Measurements from ENCODE around the gene GJA3. TPM values are rescaled to one million over a fixed set of nuclear protein-coding genes. Genes with fewer than 3 reads are reported as not detected.

GJA3 gene
- total and polyA plus RNA-seq, 7 donors, result 0.01 to 0.06 TPM; not detected in 5

DNA sequence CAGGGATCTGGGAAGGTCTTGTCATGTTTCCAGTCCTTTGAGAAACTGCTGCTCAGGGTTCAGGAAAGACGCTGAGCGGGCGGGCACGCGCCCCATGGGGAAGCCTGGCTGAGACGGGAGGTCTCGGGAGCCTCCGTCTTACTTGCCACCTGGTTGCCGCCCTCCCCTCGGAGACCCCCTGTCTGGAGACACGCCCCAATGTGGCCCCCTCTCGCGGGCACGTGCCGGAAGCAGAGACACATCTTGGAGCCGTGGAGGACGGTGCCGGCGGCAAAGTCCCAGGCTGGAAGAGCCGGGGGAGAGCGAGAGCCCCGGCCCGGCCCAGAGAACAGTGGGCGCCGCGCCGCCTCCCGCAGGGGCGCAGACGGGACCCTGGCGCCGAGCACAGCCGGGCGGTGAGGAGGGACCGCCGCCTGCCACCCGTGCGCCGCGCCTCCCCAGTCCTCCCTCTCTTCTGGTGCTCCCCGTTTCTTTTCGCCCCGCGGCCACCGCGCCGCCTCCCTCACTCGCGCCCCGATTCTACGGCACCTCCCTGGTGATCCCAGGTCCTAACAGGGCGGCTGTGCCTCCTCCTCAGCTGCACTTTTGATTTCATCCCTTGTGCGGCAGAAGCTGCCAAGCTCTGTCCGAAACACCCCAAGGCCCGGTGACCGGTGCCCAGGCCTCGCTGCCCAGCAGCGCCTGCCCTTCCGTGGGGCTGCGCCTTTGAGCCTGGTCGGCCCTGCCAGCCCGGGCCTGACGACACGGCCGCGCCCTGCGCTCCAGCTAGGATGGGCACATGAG lies 16.4 kb upstream of the GJA3 start:
- Histone ChIP-seq H3K36me3 (ENCODE audit: insufficient read depth in 1 of 2, low read depth in 1 of 2) (no peaks in the 10 kb centered on the region), H3K9me3 (no peaks in the 10 kb centered on the region), H3K27me3 (ENCODE audit: insufficient read depth in 3 of 3, low read length in 2 of 3) (peaks cover 0 to 74% (median 17%) of the 10 kb centered on the region in 3 donors), H3K4me3 (peak overlapping the region; percentile 37), H3K27ac (no peak overlapping the region), H3K4me1 (no peaks in the 10 kb centered on the region)
- WGBS, 3 donors, result 29 to 40% (median 35%) methylated on average over 49 to 67 of the region's 67 CpGs
- ATAC-seq (peak in 1 of 4 donors; percentile 33), DNase-seq (no peak)
- intact Hi-C loops (cut with DNase I), result loop anchor here in 1 of 2 donors (10.0 kb wide), 1 partner anchor 748 kb away; no protein-coding TSS in a partner anchor
- TF ChIP-seq, protein P1, sequence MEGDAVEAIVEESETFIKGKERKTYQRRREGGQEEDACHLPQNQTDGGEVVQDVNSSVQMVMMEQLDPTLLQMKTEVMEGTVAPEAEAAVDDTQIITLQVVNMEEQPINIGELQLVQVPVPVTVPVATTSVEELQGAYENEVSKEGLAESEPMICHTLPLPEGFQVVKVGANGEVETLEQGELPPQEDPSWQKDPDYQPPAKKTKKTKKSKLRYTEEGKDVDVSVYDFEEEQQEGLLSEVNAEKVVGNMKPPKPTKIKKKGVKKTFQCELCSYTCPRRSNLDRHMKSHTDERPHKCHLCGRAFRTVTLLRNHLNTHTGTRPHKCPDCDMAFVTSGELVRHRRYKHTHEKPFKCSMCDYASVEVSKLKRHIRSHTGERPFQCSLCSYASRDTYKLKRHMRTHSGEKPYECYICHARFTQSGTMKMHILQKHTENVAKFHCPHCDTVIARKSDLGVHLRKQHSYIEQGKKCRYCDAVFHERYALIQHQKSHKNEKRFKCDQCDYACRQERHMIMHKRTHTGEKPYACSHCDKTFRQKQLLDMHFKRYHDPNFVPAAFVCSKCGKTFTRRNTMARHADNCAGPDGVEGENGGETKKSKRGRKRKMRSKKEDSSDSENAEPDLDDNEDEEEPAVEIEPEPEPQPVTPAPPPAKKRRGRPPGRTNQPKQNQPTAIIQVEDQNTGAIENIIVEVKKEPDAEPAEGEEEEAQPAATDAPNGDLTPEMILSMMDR (IDR thresholded peaks at IDR 0.05), result no peak

DNA sequence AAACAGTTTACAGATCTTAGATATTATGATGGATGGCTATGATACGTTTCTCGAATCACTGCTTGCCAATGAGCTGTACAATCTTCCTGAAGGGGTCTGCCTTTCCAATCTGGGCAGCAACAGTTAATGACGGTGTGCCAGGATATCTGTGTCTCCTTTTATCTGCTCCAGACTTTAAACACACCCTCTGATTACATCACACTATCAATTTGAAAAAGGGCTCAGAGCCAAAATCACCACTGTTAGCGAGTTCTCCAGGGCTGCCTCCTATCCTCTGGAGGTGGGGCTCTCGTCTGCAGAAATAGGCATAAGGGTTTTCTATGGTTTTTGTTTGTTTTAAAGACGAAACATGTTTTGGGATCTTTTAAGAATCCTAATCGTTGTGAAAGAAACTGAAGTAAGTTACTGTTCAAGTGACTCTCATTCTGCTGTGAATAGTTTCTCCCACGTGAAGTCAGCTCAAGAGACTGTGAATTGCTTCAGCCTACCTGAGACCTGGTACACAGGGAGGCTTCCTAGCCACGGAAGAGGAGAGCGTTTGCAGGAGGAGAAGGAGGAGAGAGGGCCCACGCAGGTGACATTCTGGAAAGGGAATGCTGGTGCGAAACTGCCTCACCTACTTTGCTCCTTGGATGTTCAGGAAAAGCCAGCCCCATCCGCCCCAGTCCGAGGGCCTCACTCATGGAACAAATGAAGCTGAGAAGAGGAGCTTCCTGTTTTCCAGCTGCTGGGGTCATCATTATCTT lies 15.2 kb upstream of the GJA3 start:
- TF ChIP-seq, protein P1 (IDR thresholded peaks at IDR 0.05), result no peak

DNA sequence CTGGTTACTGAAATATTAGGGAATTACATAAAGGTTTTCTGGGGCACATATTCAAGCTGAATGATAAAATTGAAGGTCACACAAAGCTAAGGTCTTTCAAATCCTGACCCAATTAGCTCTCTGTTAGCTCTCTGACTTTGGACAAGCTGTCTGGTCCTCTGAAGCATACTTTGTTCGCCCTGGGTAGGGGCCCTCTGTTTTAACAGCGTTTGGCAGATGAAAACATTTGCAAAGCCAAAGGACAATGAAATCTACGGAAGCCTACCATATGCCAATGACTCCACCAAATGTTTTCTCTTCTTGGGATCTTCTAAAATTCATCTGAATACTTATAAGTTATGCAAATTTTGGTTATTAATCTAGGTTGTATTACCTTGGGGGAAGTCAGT lies 14.5 kb upstream of the GJA3 start:
- WGBS, 3 donors, result 77 to 78% (median 78%) methylated on average over 3 of the region's 3 CpGs
- Histone ChIP-seq H3K9me3 (no peaks in the 10 kb centered on the region), H3K4me1 (no peaks in the 10 kb centered on the region), H3K27me3 (ENCODE audit: insufficient read depth in 3 of 3, low read length in 2 of 3) (peaks cover 0 to 69% (median 15%) of the 10 kb centered on the region in 3 donors), H3K4me3 (no peak overlapping the region), H3K36me3 (ENCODE audit: insufficient read depth in 1 of 2, low read depth in 1 of 2) (no peaks in the 10 kb centered on the region), H3K27ac (no peak overlapping the region)
- intact Hi-C loops (cut with DNase I), result loop anchor here in 1 of 2 donors (10.0 kb wide), 1 partner anchor 749 kb away; no protein-coding TSS in a partner anchor
- no peak for ATAC-seq
- TF ChIP-seq, protein P1 (IDR thresholded peaks at IDR 0.05), result no peak
- no peak for DNase-seq

More for the DNA sequence above, 15.2 kb upstream of the GJA3 start:
- H3K4me3 ChIP-seq, result no peak overlapping the region
- H3K27me3 ChIP-seq (ENCODE audit: insufficient read depth in 3 of 3, low read length in 2 of 3), result peaks cover 0 to 69% (median 15%) of the 10 kb centered on the region in 3 donors
- no peaks in the 10 kb centered on the region for H3K4me1 ChIP-seq
- WGBS, 3 donors, result 78 to 79% (median 78%) methylated on average over 14 of the region's 14 CpGs
- no peaks in the 10 kb centered on the region for H3K36me3 ChIP-seq (ENCODE audit: insufficient read depth in 1 of 2, low read depth in 1 of 2)
- intact Hi-C loops (cut with DNase I), result loop anchor here in 1 of 2 donors (10.0 kb wide), 1 partner anchor 749 kb away; no protein-coding TSS in a partner anchor
- H3K27ac ChIP-seq, result no peak overlapping the region
- no peak for ATAC-seq
- no peak for DNase-seq
- H3K9me3 ChIP-seq, result no peaks in the 10 kb centered on the region

DNA sequence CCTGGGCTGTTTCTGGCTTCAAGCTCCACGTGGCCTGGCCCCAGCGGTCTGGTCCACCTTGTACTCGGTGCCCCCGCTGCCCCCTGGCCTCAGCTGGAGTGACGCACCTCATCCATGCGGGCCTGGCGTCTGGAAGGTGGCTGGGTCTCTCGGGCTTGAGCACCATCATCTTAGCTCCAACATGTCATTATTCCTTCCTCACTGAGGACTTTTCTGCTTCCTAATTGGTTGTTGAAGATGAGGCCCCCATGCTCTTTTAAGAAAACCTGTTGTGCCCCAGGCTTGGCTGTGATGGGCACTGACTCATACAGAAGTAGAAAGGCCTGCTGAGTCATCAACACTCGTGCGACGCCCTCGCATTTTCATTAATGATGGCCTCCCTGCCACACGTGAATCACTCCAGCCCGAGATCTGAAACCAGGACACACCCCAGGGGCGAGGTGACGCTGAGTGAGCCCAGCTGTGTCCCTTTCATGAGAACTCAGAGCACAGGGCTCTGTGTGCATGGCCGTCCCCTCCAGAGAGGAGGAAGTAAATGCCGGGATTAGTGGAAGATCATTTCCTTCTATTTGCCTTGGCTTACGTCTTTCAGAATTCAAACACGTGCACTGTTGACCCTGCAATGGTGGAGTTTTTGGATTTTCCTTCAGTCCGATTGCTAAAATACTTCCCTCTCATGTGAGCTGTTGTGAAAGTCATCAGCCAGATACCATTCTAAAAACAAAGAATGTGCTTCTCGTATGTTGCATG lies 14.0 kb upstream of the GJA3 start:
- 45 to 51% (median 47%) methylated on average over 22 of the region's 22 CpGs for WGBS, 3 donors
- DNase-seq (peak; percentile 74 to 77), ATAC-seq (peak; percentile 67 to 77 (median 76))
- peaks cover 0 to 70% (median 15%) of the 10 kb centered on the region in 3 donors for H3K27me3 ChIP-seq (ENCODE audit: insufficient read depth in 3 of 3, low read length in 2 of 3)
- intact Hi-C loops (cut with DNase I), result loop anchor here in 1 of 2 donors (10.0 kb wide), 1 partner anchor 750 kb away; no protein-coding TSS in a partner anchor
- H3K27ac ChIP-seq, result no peak overlapping the region
- TF ChIP-seq, protein P1 (IDR thresholded peaks at IDR 0.05), result no peak
- no peaks in the 10 kb centered on the region for H3K36me3 ChIP-seq (ENCODE audit: insufficient read depth in 1 of 2, low read depth in 1 of 2)
- no peaks in the 10 kb centered on the region for H3K4me1 ChIP-seq
- no peak overlapping the region for H3K4me3 ChIP-seq
- H3K9me3 ChIP-seq, result no peaks in the 10 kb centered on the region

All from psoas muscle (tissue), 8 donors.